SH-SY5Y (cell line): ENCODE measurements around the gene C1QA.

Experiments used
- GATA2 ChIP-seq: IDR thresholded peaks from 2 replicates; pipeline ENCODE4 v1.6.1; 2011; ENCODE audit warnings: mild to moderate bottlenecking, low read depth, low read length
- GATA3 ChIP-seq: IDR thresholded peaks from 2 replicates; pipeline ENCODE4 v1.6.1; 2011; ENCODE audit warnings: low read depth, mild to moderate bottlenecking, low read length, moderate library complexity

- TF ChIP-seq GATA2 (no peak), GATA3 (no peak)
These were observed 22.5 kb upstream of the C1QA start for GRCh38 chr1:22613951-22614350.
